ENCODE results near the gene YBEY.

DNA sequence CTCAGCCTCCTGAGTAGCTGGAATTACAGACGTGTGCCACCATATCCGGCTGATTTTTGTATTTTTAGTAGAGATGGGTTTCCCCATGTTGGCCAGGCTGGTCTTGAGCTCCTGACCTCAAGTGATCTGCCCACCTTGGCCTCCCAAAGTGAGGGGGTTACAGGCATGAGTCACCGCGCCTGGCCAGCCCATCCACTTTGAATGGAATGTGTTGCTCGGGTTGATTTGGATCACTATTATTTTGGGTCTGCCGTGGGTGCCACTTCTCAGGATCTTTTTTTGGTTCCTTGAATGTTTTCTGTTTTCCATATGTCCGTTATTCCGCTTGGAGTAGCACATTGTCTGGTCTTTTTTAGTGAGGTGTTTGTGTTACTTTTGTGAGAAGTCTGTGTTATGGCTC, 54.9 kb downstream of the YBEY start:
- TF ChIP-seq, protein P1, sequence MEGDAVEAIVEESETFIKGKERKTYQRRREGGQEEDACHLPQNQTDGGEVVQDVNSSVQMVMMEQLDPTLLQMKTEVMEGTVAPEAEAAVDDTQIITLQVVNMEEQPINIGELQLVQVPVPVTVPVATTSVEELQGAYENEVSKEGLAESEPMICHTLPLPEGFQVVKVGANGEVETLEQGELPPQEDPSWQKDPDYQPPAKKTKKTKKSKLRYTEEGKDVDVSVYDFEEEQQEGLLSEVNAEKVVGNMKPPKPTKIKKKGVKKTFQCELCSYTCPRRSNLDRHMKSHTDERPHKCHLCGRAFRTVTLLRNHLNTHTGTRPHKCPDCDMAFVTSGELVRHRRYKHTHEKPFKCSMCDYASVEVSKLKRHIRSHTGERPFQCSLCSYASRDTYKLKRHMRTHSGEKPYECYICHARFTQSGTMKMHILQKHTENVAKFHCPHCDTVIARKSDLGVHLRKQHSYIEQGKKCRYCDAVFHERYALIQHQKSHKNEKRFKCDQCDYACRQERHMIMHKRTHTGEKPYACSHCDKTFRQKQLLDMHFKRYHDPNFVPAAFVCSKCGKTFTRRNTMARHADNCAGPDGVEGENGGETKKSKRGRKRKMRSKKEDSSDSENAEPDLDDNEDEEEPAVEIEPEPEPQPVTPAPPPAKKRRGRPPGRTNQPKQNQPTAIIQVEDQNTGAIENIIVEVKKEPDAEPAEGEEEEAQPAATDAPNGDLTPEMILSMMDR (IDR thresholded peaks at IDR 0.05; ENCODE audit: low read depth, low read length): no peak
- TF ChIP-seq EZH2phosphoT487 (IDR thresholded peaks at IDR 0.05; ENCODE audit: low read depth): no peak
